Prostate gland (tissue), 2 donors: ENCODE measurements around the gene PLPPR2.

Source experiments
- CTCF ChIP-seq, 4 experiments: fragments of 200-600 bp in 2 of 4; fragments of 450-650 bp in 2 of 4; sonication (generic) in 2 of 4; IDR thresholded peaks; 1 replicate in 3 of 4; 2 replicates in 1 of 4; pipeline ENCODE4 v1.5.1; 2016 to 2019; ENCODE audit warnings: antibody characterized with exemption in 4 of 4, mild to moderate bottlenecking in 2 of 4, moderate library complexity in 2 of 4
- POLR2AphosphoS5 ChIP-seq: sonication (generic); formaldehyde crosslinking; IDR thresholded peaks from one replicate; pipeline ENCODE4 v1.6.1; 2017; ENCODE audit warnings: antibody characterized with exemption

GRCh38 chr19:11410682-11411081 is 55.5 kb downstream of the PLPPR2 start:
- TF ChIP-seq CTCF (IDR thresholded peaks at IDR 0.05), result no peak
- no peak for TF ChIP-seq POLR2AphosphoS5
